GM21576 (cell line): Measurements from ENCODE around the gene MAST4.

Experiments used
- ATAC-seq: cut with Tn5 transposase; IDR thresholded peaks from one replicate; pipeline ENCODE4 v1.9.1; 2021; ENCODE audit warnings: mild to moderate bottlenecking, moderate library complexity; ENCODE audit not compliant: unreplicated experiment

MAST4 gene

DNA sequence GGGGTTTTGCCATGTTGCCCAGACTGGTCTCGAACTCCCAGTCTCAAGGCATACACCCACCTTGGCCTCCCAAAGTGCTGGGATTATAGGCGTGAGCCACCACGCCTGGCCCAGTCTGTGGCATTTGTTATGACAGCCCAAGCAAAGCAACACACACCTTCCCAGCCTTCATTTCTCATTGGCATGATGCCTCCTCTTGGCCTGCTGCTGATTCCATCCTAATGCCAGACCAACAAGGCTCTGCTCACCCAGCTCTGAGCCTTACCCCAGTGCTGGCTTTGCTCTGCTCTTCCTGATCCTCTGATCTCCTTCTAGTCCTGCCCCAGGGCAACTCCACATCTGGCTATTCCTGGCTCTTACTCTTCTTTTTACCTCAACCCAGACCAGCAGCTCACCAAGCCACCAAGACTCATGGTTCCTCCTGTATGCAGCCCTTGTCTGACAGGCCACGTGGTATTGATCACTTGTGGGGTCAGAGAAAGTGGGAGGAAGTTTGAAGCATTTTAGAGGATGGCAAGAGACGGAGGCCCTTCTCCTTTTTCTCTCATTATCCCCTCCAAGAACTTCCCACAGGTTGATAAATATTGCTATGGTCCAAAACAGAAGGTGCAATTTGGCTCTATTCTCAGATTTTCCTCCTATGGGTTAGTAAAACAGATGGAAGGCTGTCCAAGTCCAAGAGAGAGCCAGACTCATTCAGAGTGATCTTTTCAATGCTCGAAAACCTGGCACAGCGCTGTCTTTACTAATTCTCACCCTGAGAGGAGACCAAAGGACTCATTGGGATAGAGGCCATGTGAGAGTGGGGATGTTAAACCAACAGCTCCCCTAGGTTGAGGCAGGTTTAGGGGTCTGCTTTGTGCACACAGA, 599.4 kb downstream of the MAST4 start:
- ATAC-seq, result no peak

DNA sequence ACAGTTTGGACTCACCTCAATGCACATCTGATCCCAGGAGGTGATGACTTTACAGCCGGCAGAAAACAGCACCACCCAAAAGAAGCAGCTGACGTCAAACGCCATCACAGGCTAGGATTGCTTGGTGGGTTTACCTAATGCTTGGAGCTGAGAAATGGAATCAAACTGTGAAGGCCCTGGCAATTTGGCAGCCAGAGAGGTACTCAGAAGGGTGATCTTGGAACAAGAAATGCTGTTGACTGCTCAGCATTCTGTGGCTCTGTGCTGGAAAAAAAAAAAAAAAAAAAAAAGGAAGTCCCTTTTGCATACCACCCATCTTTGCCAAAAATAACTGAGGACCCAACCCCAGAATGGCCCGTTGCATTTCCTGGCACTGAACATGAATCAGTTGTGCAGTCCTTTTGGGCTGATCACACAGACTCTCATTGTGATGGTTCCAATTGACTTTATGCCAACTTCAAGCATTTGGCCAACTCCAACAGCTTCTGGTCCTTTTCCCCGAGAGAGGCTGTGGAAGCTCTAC, 600.4 kb downstream of the MAST4 start, which contains the start of gene CD180:
Gene CD180 (minus strand): TSS at position 263 of the 523 bp plus-strand sequence. CDS start 158 bp downstream, at position 105.
- no peak for ATAC-seq

DNA sequence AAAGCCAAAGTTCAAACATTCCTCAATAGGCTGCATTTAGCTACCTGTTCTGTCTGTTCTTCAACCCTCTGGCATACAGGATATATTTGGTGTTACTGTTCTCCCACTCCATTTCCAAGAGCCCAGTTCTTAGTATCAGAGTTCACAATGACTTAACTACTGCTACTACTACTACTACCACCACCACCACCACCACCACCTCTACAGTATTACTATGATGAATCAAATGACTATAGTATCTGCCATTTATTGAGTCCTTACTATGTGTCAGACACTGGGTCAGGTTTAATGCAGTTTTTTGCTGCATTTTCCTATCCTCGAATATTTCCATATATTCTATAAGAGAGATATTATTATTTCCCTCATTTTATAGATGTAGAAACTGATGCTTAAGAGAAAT, 601.3 kb downstream of the MAST4 start:
- no peak for ATAC-seq

DNA sequence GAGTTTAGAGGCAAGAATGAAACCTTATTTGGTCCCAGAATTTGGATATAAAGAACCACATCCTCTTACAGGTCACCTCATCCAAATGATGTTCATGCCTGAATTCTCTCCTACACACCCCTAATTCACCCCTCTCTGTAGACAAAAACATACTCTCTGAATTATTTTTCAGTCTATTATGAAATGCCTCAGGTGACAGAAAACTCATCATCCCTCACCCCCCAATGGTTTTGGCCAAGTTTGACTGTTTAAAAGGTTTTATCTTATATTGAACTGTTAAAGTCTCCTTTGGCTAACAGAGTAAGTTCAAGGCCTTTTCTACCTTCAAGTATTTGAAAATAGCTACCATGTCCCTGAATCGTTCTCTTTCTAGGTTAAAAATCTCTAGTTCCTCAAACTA, 602.7 kb downstream of the MAST4 start:
- no peak for ATAC-seq

DNA sequence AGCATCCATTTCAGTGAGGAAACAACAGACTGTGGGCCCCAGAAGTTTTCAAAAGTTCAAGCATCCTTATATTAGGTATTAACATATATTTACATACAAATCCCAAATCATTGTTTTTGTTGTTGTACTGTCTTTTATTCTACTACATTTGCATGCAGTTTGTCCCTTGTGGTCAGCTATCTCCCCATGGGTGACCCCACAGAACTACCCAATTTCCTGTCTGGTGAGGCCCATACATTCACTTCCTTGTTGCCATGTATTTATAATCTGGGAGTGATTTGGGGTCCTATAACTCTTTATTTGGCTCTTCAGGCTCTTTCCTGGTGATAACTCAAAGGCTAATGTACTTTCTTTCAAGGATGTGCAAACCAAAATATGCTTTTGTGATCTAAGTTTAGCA, 603.7 kb downstream of the MAST4 start:
- ATAC-seq, result no peak

DNA sequence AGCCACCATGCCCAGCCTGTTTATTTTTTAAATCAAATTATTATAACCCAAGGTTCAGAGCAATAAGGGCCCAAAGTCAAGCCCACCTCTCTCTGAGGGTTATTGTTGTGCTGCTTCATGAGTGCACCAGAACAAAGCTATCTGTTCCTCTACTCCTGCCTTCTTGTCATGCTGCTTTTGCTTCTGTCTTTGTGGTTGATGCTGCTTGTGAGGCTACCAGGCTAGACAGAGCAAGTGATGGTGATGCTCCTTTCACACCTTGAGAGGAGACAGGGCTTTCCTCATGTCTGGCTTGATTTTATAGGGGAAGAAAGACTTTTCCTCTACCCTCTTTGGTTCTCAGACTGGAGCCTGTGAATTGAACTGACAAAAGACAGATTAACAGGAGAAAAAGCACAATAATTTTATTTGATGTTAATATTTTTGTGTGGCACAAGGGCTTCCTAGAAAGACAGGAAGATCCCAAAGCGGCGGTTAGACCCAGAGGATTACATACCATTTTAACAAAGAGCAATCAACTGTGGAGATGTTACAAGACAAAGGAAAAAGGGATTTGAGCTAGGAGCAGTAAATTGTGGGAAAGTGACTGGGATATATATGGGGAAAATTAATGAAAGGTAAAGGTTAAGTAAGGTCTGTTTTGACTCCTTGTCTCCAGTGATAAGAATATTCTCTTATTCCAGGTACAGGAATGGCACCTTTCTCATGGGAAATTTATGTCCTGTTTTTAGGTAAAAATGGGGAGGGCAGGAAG, 604.8 kb downstream of the MAST4 start:
- peak; percentile 34 for ATAC-seq

DNA sequence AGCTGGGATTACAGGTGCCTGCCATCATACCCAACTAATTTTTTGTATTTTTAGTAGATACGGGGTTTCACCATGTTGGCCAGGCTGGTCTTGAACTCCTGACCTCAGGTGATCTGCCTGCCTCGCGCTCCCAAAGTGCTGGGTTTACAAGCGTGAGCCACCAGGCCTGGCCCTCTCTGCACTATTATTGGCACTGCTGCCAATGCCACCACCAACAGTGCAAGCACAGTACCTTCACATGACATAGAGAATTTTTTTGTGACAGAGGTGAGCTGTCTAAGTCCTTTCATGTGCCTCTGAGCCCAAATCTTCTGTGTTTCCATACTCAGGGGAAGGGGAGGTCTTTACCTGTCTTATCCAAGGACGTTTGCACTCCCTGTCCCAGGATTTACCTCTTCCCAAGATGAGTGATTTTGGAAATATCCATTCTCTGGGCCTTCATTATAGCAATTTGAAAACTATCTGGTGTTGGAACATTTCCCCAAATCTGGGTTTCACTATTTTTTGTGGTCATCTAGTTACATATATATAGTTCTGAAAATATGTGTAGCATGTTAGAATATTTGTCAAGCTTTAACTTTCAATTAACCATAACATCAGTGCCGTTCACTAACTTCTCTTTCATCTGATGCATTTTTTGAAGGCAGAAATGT, 605.8 kb downstream of the MAST4 start:
- no peak for ATAC-seq

DNA sequence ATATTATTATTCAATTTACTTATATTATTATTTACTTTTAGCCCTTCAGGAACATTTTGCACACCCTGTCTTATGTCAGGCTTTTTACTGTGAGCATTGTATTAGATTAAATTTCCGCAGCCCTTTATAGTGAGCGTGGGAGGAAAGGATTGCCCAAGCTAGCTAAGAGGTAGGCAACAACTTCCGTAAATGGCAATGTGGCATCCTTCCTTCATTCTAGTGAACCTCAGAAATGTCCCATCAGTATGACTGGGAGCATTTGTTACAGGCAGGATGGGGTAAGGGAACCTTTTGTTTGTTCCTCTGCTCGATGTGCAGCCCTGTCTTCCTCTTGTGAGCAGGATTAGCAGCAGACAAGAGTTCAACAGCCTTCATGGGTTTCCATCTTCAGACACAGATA, 606.6 kb downstream of the MAST4 start:
- no peak for ATAC-seq

DNA sequence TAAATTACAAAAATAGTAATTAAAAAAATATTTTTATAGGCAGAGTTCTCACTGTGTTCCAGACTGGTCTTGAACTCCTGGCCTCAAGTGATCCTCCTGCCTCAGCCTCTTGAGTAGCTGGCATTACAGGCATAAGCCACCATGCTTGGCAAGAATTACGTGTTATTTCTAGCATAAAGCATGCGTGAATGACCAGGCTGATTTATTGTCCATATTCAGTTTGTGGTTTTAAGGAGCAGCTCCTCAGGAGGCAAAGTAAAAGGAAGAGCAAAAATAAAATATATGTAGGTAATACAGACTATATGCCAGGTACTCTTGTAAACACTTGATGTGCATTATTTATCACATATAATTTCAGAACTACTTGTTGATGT, 607.5 kb downstream of the MAST4 start:
- ATAC-seq, result no peak

DNA sequence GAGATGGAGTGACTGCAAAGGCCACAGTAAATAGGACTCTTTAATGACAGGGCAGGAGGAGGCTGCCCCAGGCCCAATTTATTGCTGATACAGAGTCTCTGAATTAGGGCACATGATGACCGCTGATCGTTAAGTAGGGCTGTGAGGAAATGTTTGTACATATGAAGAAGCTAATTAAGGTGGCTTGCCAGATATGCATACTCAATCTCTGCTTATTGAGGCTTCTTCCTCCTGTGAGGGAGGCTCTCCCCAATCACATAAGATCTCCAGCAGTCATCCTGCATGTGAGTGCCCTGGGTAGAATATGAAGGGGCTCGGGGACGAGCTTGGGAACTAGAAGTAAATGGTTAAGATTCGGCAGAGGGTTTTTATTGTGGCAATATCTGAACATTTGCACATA, 608.6 kb downstream of the MAST4 start:
- no peak for ATAC-seq

DNA sequence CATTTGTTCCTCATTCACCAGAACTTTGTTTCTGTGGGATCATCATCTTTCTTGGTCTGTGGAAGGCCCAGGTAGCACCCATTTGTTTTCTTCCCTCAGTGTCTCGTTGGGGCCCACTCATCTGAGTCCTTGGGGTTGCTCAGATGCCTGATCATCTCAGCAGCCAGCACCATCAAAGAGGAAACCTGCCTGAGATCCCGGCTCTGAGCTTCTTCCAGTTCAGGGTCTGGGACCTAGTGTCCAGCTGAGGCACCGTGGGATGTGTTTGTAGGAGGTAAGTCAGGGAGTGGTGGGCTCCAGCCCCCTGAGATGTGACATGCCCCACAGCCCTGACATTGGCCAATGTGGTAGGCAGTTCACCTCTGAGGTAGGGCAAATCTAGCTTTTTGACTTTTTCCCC, 609.8 kb downstream of the MAST4 start:
- no peak for ATAC-seq

DNA sequence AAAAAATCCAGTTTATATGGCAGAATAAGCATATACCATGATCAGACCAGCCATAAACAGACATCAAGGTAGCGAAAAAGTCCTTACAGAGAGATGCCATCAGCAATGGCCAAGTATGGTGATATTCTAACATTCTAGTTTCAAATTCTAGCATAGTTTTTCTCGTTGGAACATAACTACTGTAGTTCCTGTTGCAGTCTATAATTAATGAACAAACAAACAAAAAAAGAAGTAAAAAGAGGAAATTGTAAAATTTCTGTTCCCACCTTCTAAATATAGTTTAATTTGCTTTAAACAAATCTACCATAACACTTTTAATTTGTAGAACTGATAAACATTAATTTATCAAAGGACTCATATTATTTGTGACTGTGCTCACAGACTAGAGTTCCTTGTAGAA, 610.3 kb downstream of the MAST4 start:
- ATAC-seq, result peak; percentile 27

DNA sequence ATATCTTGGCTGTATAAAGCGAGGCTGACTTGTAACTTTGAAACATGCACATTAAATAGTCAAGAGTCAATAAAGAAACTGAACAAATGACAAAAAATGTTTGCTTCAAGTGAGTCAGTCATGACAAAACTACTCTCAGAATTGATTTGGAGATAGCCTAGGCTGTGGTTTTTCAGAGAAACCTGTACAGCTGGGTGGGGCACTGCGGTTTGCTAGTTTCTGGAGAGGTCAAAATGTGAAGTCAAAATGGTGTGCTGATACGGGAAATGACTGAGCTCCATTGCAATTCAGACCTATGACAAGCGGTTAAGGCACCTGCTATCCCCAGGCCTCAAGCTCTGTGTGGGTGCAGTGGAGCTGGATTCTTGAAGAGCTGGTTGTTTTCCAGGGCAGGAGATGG, 610.7 kb downstream of the MAST4 start:
- ATAC-seq, result peak; percentile 77

DNA sequence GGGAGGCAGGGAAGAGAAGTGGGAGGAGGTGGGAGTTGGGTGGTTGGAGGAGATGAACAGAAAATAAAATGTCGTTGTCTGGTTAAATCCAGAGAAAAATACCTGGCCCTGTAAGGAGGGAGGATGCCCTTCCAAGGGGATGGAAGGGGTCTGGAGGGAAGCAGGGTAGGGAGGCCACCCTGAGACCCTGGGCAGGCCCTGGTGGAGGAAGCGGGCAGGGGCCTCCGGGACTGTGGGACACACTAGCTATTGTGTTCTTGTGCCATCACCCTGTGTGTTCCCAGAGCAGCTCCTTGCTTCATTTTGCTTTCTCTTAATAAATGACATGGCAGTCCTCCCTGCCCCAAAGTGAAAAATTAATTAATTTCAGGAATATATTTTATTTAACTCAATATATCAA, 612.2 kb downstream of the MAST4 start:
- no peak for ATAC-seq

DNA sequence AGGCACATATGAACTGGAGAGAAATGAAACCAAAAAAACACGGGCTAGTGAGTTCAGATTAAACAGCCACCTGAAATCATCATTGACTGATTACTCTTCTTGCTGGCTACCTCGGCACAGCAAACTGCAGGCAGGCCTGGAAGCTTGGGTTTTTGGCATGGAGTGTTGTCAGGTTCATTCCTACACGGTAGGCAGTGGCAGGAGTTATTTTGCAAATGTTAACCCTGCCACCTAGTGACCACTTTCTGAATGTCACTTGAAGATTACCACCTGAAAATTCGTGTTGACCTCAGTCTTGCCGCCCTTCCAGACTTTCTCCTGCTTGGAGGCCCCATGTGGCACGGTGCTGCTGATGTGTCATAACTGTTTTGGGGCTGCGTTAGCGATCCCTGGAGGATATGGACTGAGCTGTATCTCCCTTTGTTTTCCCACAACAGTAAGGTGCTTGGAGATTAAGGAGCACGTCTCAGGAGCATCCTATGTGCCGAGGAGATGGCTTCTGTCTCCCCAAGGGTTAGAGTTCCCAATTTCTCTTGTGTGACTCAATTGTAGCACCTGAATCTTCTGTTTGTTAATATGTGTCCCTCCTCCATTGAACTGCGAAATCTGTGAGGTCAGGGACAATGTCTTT, 613.1 kb downstream of the MAST4 start:
- ATAC-seq, result peak; percentile 30

DNA sequence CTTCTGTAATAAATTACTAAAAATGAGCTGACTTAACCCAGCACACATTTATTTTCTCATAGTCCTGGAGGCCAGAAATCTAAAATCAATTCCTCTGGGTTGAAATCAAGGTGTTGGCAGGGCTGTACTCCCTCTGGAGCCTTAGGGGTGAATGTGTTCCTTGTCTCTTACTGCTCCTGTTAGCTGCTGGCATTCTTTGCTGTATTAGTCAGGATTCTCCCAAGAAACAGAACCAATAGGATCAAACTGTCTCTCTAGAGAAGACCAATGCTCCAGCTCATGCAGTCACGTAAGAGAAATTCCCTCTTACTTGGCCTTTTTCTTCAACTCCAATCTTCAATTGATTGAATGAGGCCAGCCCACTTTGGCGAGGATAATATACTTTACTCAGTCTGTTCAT, 615.7 kb downstream of the MAST4 start:
- no peak for ATAC-seq

DNA sequence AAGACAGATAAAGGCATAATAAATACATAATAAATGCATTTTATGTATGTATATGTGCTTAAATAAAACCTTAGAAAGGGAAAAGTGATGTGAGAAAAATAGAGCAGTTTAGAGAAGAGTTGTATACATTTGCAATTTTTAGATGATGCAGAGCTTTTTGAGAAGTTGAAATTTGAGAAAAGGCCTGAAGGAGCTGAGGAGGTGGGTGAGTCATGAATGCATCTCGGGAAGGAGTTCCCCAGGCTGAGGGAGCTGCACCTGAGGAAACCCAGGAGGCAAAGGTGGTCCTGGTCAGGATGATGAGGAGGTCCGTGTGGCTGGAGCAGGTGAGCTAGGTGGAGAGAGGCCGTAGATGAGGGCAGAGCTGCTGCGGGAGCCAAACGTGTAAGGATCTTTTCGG, 617.8 kb downstream of the MAST4 start:
- ATAC-seq, result no peak

DNA sequence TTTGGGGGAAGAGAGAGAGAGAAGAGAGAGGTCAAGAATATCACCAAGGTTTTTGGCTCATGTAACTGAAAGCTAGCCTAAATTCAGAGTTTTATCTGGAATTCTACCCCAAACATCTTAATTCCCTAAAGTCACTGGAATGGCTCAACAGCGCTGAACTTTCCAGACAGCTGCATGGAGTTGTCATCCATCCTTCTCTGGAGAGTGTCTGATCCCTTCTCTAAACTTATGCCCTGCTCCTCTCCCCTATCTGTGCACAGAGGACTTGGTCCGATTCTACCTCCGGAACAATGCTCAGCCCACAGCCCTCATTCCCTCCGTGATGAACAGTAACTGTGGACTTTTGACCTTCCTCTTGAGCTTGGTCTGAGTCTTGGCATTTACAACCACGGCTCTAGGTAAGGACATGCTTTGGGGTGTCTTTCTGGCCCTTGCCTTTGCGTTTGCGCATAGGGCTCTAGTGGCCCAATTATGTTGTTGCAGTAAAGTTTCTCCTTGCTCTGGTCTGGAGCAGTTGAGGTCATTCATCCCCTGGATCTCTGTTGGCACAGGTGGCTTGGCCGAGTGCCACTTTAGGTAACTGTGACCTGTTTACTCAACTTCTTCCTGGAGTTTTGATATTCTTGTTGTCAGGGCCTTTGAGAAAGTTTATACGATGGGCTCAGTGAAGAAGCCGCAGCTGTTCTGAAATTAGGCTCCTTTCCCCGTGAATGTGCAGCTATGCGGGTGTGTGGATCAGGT, 618.7 kb downstream of the MAST4 start:
- no peak for ATAC-seq

DNA sequence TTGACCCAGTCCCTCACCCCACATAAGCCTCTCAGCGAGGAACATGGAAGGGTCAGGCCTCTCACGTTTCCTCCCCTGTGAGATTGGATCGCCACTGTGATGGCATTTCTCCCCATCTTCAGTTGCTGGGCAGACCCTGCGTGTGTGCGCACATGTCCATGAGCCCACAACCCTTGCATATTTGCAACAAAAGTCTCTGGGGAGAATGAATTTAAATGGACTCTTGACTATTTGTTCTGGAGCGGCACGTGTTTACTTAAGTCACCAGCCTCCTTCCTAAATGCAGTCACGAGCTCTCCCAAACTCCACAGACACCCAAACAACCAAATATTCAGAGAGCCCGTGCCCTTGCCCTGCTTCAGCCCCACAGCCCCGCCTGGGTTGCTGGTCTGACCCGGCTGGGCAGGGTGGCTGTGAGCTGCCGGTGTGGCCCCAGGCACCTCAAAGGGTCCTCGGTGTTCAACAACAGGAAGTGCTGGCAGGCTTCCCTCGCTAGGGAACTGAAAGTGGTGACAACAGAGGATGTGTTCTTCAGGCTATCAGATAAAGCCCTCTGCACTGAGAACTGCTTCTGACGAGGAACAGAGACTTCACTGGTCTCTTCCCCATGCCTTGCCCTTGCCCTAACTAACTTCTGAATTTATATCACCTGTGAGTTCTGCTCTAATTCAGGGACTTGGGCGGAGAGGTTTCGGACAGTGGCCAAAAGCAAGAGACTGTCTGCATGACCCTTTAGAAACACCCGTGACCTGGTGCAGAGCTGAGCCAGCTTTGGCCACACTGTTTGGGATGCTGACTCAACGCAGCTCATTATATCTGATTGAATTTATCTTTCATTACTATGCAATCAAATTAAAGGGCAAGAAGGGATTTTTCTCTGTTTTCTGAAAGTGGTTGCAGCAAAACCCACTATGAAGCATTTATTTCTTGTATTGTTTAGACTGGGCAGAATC, 619.6 kb downstream of the MAST4 start:
- ATAC-seq, result peak; percentile 99
